Esophagus (tissue), 2 donors: ENCODE data around the gene TMEM38B. TPM values are rescaled to one million over a fixed set of nuclear protein-coding genes. Genes with fewer than 3 reads are reported as not detected.
"Not testable (repeated sequence)": the region's sequence is repeated elsewhere in the genome, so short reads cannot be mapped to it uniquely, and the experiment has no call there.

Experiments
- H3K27ac ChIP-seq, 2 donors: one replicate each; pipeline ENCODE4 v1.5.1; 2013; ENCODE audit warnings: low read depth in 2 of 2, mild to moderate bottlenecking in 2 of 2, inconsistent platforms in 1 of 2, low read length in 1 of 2, moderate library complexity in 1 of 2
- H3K27me3 ChIP-seq, 2 donors: one replicate each; pipeline ENCODE4 v1.6.1; 2013; ENCODE audit warnings: low read length in 2 of 2, control low read depth in 1 of 2, mild to moderate bottlenecking in 1 of 2; ENCODE audit not compliant: insufficient read depth in 2 of 2, control insufficient read depth in 1 of 2
- H3K36me3 ChIP-seq, 2 donors: one replicate each; pipeline ENCODE4 v1.6.1; 2013; ENCODE audit warnings: low read length in 1 of 2; ENCODE audit not compliant: control insufficient read depth in 2 of 2, insufficient read depth in 2 of 2
- H3K4me1 ChIP-seq, 2 donors: one replicate each; pipeline ENCODE4 v1.6.1; 2013; ENCODE audit warnings: low read length in 1 of 2; ENCODE audit not compliant: control insufficient read depth in 2 of 2, insufficient read depth in 2 of 2
- H3K4me3 ChIP-seq, 2 donors: one replicate each; pipeline ENCODE4 v1.5.1; 2013; ENCODE audit warnings: low read length in 2 of 2, mild to moderate bottlenecking in 2 of 2, low read depth in 1 of 2, moderate library complexity in 1 of 2
- H3K9me3 ChIP-seq, 2 donors: one replicate each; pipeline ENCODE4 v1.6.1; 2013; ENCODE audit warnings: mild to moderate bottlenecking in 2 of 2, low read depth in 1 of 2, low read length in 1 of 2, moderate library complexity in 1 of 2; ENCODE audit not compliant: control insufficient read depth in 2 of 2, insufficient read depth in 1 of 2
- WGBS, 2 donors: extraction: QIAGEN DNeasy Blood & Tissue Kit; methylation state at CpG; one replicate each; pipeline ENCODE4 v1.1.7; 2013; 5-methylcytosine and 5-hydroxymethylcytosine counted together
- polyA plus RNA-seq, 2 donors: library from polyadenylated mRNA; stranded (reverse); fragments of 200-250 nt; gene quantifications; one replicate each; pipeline ENCODE4 v1.2.3, GENCODE V29; 2013
- donor health status: healthy with polysubstance abuse.
- donor health status: Bipolar disorder and iron deficiency.

The TMEM38B gene
- polyA plus RNA-seq, 2 donors: 1.6 to 2.8 TPM

- 48 to 51% methylated on average over 4 of the region's 4 CpGs for WGBS, 2 donors
- H3K4me3 ChIP-seq: no peak overlapping the region
Observed at GRCh38 chr9:105697871-105698270, 3.5 kb downstream of the TMEM38B start.

GRCh38 chr9:105698348-105698870 lies 4.1 kb downstream of the TMEM38B start:
- no peaks in the 10 kb centered on the region for H3K27me3 ChIP-seq
- no peaks in the 10 kb centered on the region for H3K36me3 ChIP-seq
- no peak overlapping the region for H3K4me3 ChIP-seq
- WGBS, 2 donors: 59 to 68% methylated on average over 1 of the region's 1 CpG
- H3K4me1 ChIP-seq: no peaks in the 10 kb centered on the region
- no peaks in the 10 kb centered on the region for H3K9me3 ChIP-seq
- H3K27ac ChIP-seq: no peak overlapping the region

More at GRCh38 chr9:105697871-105698270, 3.5 kb downstream of the TMEM38B start:
- H3K36me3 ChIP-seq: no peaks in the 10 kb centered on the region
- H3K4me1 ChIP-seq: no peaks in the 10 kb centered on the region
- H3K27ac ChIP-seq: no peak overlapping the region
- no peaks in the 10 kb centered on the region for H3K9me3 ChIP-seq
- no peaks in the 10 kb centered on the region for H3K27me3 ChIP-seq

DNA sequence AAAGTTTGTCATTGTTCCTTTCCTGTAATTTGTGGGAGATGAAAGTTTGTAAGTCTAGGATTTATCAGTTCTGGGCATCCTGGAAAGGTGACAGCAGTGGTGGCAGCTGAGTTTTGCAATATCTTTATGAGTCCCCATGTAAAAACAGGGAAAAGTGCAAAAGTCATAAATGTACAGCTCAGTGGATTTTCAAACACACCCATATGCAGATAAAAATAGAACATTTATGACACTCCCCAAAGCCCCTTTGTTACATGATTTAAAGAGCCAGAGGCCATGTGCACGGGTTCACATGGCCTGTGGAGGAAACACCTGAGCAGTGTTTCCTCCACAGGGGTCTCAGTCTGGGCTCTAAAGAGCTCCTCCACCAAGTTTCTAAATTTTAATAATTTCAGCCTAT lies 6.3 kb downstream of the TMEM38B start:
- 63 to 78% methylated on average over 1 of the region's 1 CpG for WGBS, 2 donors
- Histone ChIP-seq H3K36me3 (no peaks in the 10 kb centered on the region), H3K27ac (no peak overlapping the region), H3K27me3 (no peaks in the 10 kb centered on the region), H3K4me1 (no peaks in the 10 kb centered on the region), H3K4me3 (no peak overlapping the region), H3K9me3 (no peaks in the 10 kb centered on the region)

GRCh38 chr9:105701145-105701544 lies 6.8 kb downstream of the TMEM38B start:
- Histone ChIP-seq H3K4me3 (no peak overlapping the region), H3K4me1 (no peaks in the 10 kb centered on the region), H3K27me3 (no peaks in the 10 kb centered on the region), H3K9me3 (no peaks in the 10 kb centered on the region), H3K27ac (no peak overlapping the region), H3K36me3 (no peaks in the 10 kb centered on the region)
- 79 to 89% methylated on average over 2 of the region's 2 CpGs for WGBS, 2 donors

DNA sequence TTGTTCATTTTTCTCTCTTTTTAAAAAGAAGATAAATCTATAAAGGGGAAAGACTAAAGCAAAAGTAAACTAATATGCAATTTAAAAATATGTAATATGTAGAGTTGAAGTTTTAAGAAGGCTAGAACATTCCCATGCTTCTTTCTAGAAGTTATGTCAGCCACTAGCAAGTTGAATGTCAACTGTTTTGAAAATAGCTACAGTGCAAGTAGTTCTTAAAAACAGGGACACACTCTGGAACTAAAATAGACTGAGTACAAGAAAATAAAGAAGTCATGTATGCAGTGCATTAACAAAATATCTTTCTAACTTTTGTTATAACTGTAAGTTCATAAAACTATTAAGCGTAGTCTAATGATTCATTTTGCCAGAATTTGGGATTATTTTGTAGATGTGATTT lies 7.9 kb downstream of the TMEM38B start:
- no peaks in the 10 kb centered on the region for H3K27me3 ChIP-seq
- H3K4me1 ChIP-seq: no peaks in the 10 kb centered on the region
- H3K9me3 ChIP-seq: no peaks in the 10 kb centered on the region
- no peaks in the 10 kb centered on the region for H3K36me3 ChIP-seq
- no peak overlapping the region for H3K27ac ChIP-seq
- 2 to 86% methylated on average over 1 of the region's 1 CpG for WGBS, 2 donors
- no peak overlapping the region for H3K4me3 ChIP-seq

DNA sequence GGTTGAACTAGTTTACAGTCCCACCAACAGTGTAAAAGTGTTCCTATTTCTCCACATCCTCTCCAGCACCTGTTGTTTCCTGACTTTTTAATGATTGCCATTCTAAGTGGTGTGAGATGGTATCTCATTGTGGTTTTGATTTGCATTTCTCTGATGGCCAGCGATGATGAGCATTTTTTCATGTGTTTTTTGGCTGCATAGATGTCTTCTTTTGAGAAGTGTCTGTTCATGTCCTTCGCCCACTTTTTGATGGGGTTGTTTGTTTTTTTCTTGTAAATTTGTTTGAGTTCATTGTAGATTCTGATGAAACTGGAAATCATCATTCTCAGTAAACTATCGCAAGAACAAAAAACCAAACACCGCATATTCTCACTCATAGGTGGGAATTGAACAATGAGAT lies 9.3 kb downstream of the TMEM38B start:
- not testable (repeated sequence) for H3K36me3 ChIP-seq, H3K9me3 ChIP-seq

GRCh38 chr9:105706156-105706555 lies 11.8 kb downstream of the TMEM38B start:
- Histone ChIP-seq H3K27me3 (no peaks in the 10 kb centered on the region), H3K9me3 (no peaks in the 10 kb centered on the region), H3K27ac (no peak overlapping the region), H3K4me3 (no peak overlapping the region), H3K4me1 (no peaks in the 10 kb centered on the region), H3K36me3 (peaks cover 0 to 3% of the 10 kb centered on the region in 2 donors)
- WGBS, 2 donors: 97 to 98% methylated on average over 8 of the region's 8 CpGs

More for the DNA sequence above, 9.3 kb downstream of the TMEM38B start:
- H3K4me1 ChIP-seq, H3K27me3 ChIP-seq, H3K4me3 ChIP-seq, H3K27ac ChIP-seq: not testable (repeated sequence)
- 93 to 100% methylated on average over 3 to 4 of the region's 4 CpGs for WGBS, 2 donors

DNA sequence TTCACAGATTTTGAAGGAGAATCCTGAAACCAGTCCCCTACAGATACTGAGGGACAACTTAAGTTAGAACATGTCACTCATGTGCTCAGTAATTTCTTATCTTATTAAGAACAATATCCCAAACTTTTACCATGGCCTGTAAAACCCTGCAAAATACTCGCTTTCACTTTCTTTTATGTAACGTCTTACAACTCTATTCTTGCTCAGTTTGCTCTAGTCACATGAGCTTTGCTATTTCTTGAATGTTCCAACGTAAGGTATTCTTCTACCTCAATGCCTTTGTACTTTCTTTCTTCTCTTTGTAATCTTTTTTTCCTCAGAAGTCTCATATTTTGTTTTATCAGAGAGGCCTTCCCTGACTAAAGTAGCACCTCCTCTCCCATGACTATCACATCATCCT lies 14.1 kb downstream of the TMEM38B start:
- Histone ChIP-seq H3K27ac (no peak overlapping the region), H3K36me3 (peaks cover 0 to 4% of the 10 kb centered on the region in 2 donors), H3K4me3 (no peak overlapping the region), H3K4me1 (no peaks in the 10 kb centered on the region), H3K9me3 (no peaks in the 10 kb centered on the region), H3K27me3 (no peaks in the 10 kb centered on the region)
- 59 to 68% methylated on average over 3 of the region's 3 CpGs for WGBS, 2 donors

DNA sequence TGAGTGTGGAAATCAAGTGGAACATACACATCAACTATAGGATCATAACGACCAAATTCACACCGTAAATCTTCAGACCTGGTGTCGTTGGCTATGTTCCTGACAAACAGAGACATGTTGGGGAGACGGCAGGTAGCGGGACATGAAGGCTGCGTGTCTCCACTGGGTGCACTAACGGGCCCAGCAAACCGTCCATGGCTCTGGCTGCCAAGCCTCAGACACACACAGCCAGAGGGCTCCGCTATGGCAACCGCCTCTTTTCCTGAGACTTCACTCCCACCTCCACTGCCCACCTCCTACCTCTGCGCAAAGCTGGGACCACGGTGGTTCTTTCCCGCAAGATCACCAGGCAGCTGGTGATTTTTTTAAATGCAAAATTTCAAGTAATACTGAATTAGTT lies 16.3 kb downstream of the TMEM38B start:
- no peaks in the 10 kb centered on the region for H3K9me3 ChIP-seq
- H3K4me1 ChIP-seq: no peaks in the 10 kb centered on the region
- no peak overlapping the region for H3K27ac ChIP-seq
- no peaks in the 10 kb centered on the region for H3K27me3 ChIP-seq
- 97% methylated on average over 13 of the region's 13 CpGs for WGBS, 2 donors
- peaks cover 0 to 4% of the 10 kb centered on the region in 2 donors for H3K36me3 ChIP-seq
- H3K4me3 ChIP-seq: no peak overlapping the region

DNA sequence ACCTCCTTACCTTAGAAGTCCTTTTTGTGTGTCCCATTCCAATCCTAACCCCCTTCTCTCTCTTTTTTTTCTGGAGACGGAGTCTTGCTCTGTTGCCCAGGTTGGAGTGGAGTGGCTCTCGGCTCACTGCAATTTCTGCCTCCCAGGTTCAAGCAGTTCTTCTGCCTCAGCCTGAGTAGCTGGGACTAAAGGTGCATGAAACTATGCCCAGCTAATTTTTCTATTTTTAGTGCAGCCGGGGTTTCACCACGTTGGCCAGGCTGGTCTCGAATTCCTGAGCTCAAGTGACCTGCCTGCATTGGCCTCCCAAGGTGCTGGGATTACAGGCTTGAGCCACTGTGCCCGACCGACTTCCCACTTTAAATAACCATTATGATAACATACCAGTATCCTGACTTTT lies 17.5 kb downstream of the TMEM38B start:
- Histone ChIP-seq H3K27ac (no peak overlapping the region), H3K36me3 (peaks cover 0 to 4% of the 10 kb centered on the region in 2 donors), H3K4me1 (no peaks in the 10 kb centered on the region), H3K9me3 (no peaks in the 10 kb centered on the region), H3K27me3 (no peaks in the 10 kb centered on the region), H3K4me3 (no peak overlapping the region)
- 88 to 90% methylated on average over 7 of the region's 7 CpGs for WGBS, 2 donors
